ENCODE data around the gene CLEC4M.

The CLEC4M gene

DNA sequence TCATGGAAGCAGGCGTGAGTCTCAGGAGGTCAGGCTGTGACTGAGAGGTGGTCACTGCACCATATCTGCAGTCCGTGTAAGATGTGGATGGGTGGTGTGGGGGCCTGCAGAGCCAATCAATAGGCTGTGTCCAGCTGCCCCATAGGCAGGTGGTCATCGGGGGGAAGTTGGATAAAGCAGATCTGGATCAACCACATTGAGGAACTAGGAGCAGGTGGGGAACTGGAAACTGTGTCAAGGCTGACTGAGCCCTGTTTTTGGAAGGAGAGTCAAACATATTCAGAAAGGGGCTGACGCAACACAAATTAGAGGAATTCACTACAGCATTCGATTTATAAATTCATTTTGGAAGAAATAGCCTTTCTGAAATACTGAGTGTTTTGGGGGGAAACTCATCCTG lies 15.0 kb downstream of the CLEC4M start:
- no peak for ATAC-seq (ENCODE audit: low read depth)
- Histone ChIP-seq H3K4me3 (ENCODE audit: severe bottlenecking) (no peak overlapping the region), H3K9me3 (ENCODE audit: severe bottlenecking) (no peaks in the 10 kb centered on the region), H3K27me3 (ENCODE audit: insufficient read depth, poor library complexity, severe bottlenecking) (peaks cover 22% of the 10 kb centered on the region), H3K36me3 (ENCODE audit: low read depth) (no peaks in the 10 kb centered on the region), H3K27ac (ENCODE audit: poor library complexity, severe bottlenecking) (no peak overlapping the region), H3K4me1 (ENCODE audit: insufficient read depth, poor library complexity, severe bottlenecking) (peaks cover 3% of the 10 kb centered on the region)
- TF ChIP-seq CTCF (IDR thresholded peaks at IDR 0.05; ENCODE audit: poor library complexity, severe bottlenecking): no peak
- DNase-seq (ENCODE audit: low spot score): no peak

GRCh38 chr19:7779631-7780486 lies 16.8 kb downstream of the CLEC4M start:
- Histone ChIP-seq H3K4me1 (ENCODE audit: insufficient read depth, poor library complexity, severe bottlenecking) (peaks cover 4% of the 10 kb centered on the region), H3K36me3 (ENCODE audit: low read depth) (no peaks in the 10 kb centered on the region), H3K27me3 (ENCODE audit: insufficient read depth, poor library complexity, severe bottlenecking) (peaks cover 22% of the 10 kb centered on the region), H3K4me3 (ENCODE audit: severe bottlenecking) (no peak overlapping the region), H3K27ac (ENCODE audit: poor library complexity, severe bottlenecking) (no peak overlapping the region), H3K9me3 (ENCODE audit: severe bottlenecking) (no peaks in the 10 kb centered on the region)
- TF ChIP-seq CTCF (IDR thresholded peaks at IDR 0.05; ENCODE audit: poor library complexity, severe bottlenecking): no peak
- DNase-seq (ENCODE audit: low spot score) (no peak), ATAC-seq (ENCODE audit: low read depth) (no peak)

DNA sequence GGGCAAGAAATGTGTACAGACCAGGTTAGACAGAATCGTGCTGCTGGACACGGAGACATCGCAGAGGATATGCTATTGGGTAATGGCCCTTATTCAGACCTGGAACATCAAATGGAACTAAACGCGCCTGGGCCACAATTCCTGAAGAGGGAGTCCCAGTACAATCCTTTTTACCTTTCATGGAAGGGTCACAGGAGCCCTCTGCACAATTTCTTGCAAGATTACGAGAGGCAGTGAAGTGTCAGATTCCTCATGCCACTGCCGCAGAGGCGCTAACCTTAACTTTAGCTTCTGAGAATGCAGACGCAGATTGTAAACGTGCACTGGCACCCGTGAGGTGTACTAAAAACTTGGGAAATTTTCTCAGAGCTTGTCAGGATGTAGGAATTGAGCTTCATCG lies 18.1 kb downstream of the CLEC4M start:
- TF ChIP-seq CTCF (IDR thresholded peaks at IDR 0.05; ENCODE audit: poor library complexity, severe bottlenecking): no peak
- Histone ChIP-seq H3K27me3 (ENCODE audit: insufficient read depth, poor library complexity, severe bottlenecking) (peaks cover 22% of the 10 kb centered on the region), H3K9me3 (ENCODE audit: severe bottlenecking) (no peaks in the 10 kb centered on the region), H3K4me1 (ENCODE audit: insufficient read depth, poor library complexity, severe bottlenecking) (peaks cover 4% of the 10 kb centered on the region), H3K27ac (ENCODE audit: poor library complexity, severe bottlenecking) (no peak overlapping the region), H3K4me3 (ENCODE audit: severe bottlenecking) (no peak overlapping the region), H3K36me3 (ENCODE audit: low read depth) (no peaks in the 10 kb centered on the region)
- ATAC-seq (ENCODE audit: low read depth): no peak
- no peak for DNase-seq (ENCODE audit: low spot score)

DNA sequence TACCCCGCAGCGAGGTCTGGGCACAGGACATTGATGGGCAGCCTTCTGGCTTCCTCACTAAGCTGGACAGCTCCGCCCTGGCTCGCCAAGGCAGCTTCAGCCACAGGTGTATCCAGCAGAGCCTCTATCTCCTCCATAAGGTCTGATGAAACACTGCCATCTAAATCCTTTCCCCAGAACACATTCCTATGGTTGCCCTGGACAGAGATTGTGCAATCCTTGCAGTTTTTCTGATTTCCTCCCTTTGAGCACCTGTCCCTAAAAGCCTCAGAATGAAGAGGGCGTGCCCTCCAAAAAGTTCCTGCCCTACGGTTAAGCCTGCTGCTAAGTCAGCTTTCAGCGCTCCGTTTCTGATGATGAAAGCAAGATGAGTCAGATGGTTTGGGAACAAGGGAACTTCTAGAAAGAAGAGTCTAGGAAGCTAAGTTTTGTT lies 21.0 kb downstream of the CLEC4M start:
- no peak for TF ChIP-seq CTCF (IDR thresholded peaks at IDR 0.05; ENCODE audit: poor library complexity, severe bottlenecking)
- Histone ChIP-seq H3K4me3 (ENCODE audit: severe bottlenecking) (no peak overlapping the region), H3K36me3 (ENCODE audit: low read depth) (no peaks in the 10 kb centered on the region), H3K4me1 (ENCODE audit: insufficient read depth, poor library complexity, severe bottlenecking) (peaks cover 4% of the 10 kb centered on the region), H3K9me3 (ENCODE audit: severe bottlenecking) (no peaks in the 10 kb centered on the region), H3K27me3 (ENCODE audit: insufficient read depth, poor library complexity, severe bottlenecking) (peaks cover 41% of the 10 kb centered on the region), H3K27ac (ENCODE audit: poor library complexity, severe bottlenecking) (no peak overlapping the region)
- ATAC-seq (ENCODE audit: low read depth) (peak; percentile 93), DNase-seq (ENCODE audit: low spot score) (no peak)

DNA sequence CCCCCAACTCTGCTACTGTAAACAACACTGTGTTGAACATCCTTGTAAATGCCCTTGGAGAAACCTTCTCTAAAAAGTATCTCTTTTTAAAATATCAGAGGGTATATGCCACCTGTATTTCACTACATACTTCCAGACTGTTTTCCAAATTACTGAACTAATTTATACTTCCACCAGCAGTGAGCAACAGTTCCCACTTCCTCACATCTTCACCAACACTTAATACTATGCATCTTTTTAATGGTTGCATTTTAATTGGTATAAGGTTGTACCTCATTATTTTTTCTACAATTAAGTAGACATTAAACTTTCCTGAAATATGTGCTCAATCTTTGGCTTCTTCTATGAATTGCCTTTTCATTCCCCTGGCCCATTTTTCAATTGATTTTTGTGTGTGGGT lies 21.8 kb downstream of the CLEC4M start:
- Histone ChIP-seq H3K27ac (ENCODE audit: poor library complexity, severe bottlenecking) (no peak overlapping the region), H3K4me3 (ENCODE audit: severe bottlenecking) (no peak overlapping the region), H3K4me1 (ENCODE audit: insufficient read depth, poor library complexity, severe bottlenecking) (peaks cover 4% of the 10 kb centered on the region), H3K36me3 (ENCODE audit: low read depth) (no peaks in the 10 kb centered on the region), H3K27me3 (ENCODE audit: insufficient read depth, poor library complexity, severe bottlenecking) (peaks cover 45% of the 10 kb centered on the region), H3K9me3 (ENCODE audit: severe bottlenecking) (no peaks in the 10 kb centered on the region)
- DNase-seq (ENCODE audit: low spot score) (no peak), ATAC-seq (ENCODE audit: low read depth) (no peak)
- no peak for TF ChIP-seq CTCF (IDR thresholded peaks at IDR 0.05; ENCODE audit: poor library complexity, severe bottlenecking)

Data from RWPE2 (cell line).